ENCODE data around the gene MYBL2. TPM values are rescaled to one million over a fixed set of nuclear protein-coding genes. Genes with fewer than 3 reads are reported as not detected.

The MYBL2 gene
- total and polyA plus RNA-seq, 2 experiments from 2014 or later = 27.3 to 30.6 TPM

- H3K9me3 ChIP-seq (ENCODE audit: low read depth) = no peaks in the 10 kb centered on the region
- no peaks in the 10 kb centered on the region for H3K27me3 ChIP-seq
- H3K36me3 ChIP-seq = no peaks in the 10 kb centered on the region
- no peak overlapping the region for H3K27ac ChIP-seq
- no peak overlapping the region for H3K4me3 ChIP-seq
- TF ChIP-seq CTCF (IDR thresholded peaks at IDR 0.05; ENCODE audit: low read depth, low read length) = no peak
- no peaks in the 10 kb centered on the region for H3K4me1 ChIP-seq (ENCODE audit: low read depth)
- DNase-seq (ENCODE audit: low read depth in 1 of 2, low spot score in 1 of 2) = no peak
These were observed 48.6 kb downstream of the MYBL2 start for GRCh38 chr20:43715511-43715910.

- no peak overlapping the region for H3K27ac ChIP-seq
- H3K36me3 ChIP-seq = no peaks in the 10 kb centered on the region
- DNase-seq (ENCODE audit: low read depth in 1 of 2, low spot score in 1 of 2) = no peak
- no peaks in the 10 kb centered on the region for H3K4me1 ChIP-seq (ENCODE audit: low read depth)
- H3K4me3 ChIP-seq = no peak overlapping the region
- no peaks in the 10 kb centered on the region for H3K27me3 ChIP-seq
- H3K9me3 ChIP-seq (ENCODE audit: low read depth) = no peaks in the 10 kb centered on the region
- TF ChIP-seq CTCF (IDR thresholded peaks at IDR 0.05; ENCODE audit: low read depth, low read length) = no peak
These were observed 49.2 kb downstream of the MYBL2 start for GRCh38 chr20:43716123-43716522.

- no peaks in the 10 kb centered on the region for H3K9me3 ChIP-seq (ENCODE audit: low read depth)
- no peaks in the 10 kb centered on the region for H3K36me3 ChIP-seq
- H3K4me3 ChIP-seq = no peak overlapping the region
- no peaks in the 10 kb centered on the region for H3K4me1 ChIP-seq (ENCODE audit: low read depth)
- no peak for TF ChIP-seq CTCF (IDR thresholded peaks at IDR 0.05; ENCODE audit: low read depth, low read length)
- no peak overlapping the region for H3K27ac ChIP-seq
- DNase-seq (ENCODE audit: low read depth in 1 of 2, low spot score in 1 of 2) = no peak
- no peaks in the 10 kb centered on the region for H3K27me3 ChIP-seq
These were observed 50.1 kb downstream of the MYBL2 start for GRCh38 chr20:43716757-43717615.

- no peak for DNase-seq (ENCODE audit: low read depth in 1 of 2, low spot score in 1 of 2)
- H3K9me3 ChIP-seq (ENCODE audit: low read depth) = no peaks in the 10 kb centered on the region
- no peak overlapping the region for H3K27ac ChIP-seq
- no peak overlapping the region for H3K4me3 ChIP-seq
- no peaks in the 10 kb centered on the region for H3K4me1 ChIP-seq (ENCODE audit: low read depth)
- TF ChIP-seq CTCF (IDR thresholded peaks at IDR 0.05; ENCODE audit: low read depth, low read length) = no peak
- H3K27me3 ChIP-seq = no peaks in the 10 kb centered on the region
- no peaks in the 10 kb centered on the region for H3K36me3 ChIP-seq
These were observed 50.7 kb downstream of the MYBL2 start for GRCh38 chr20:43717616-43717995.

GRCh38 chr20:43720007-43720406 is 53.1 kb downstream of the MYBL2 start:
- no peak for DNase-seq (ENCODE audit: low read depth in 1 of 2, low spot score in 1 of 2)
- Histone ChIP-seq H3K27me3 (no peaks in the 10 kb centered on the region), H3K27ac (no peak overlapping the region), H3K36me3 (no peaks in the 10 kb centered on the region), H3K9me3 (ENCODE audit: low read depth) (no peaks in the 10 kb centered on the region), H3K4me3 (no peak overlapping the region), H3K4me1 (ENCODE audit: low read depth) (no peaks in the 10 kb centered on the region)
- no peak for TF ChIP-seq CTCF (IDR thresholded peaks at IDR 0.05; ENCODE audit: low read depth, low read length)
